ENCODE measurements around the gene DOCK10.

- TF ChIP-seq CTCF (conservative IDR thresholded peaks at IDR 0.05; ENCODE audit: low read length) (no peak), EZH2phosphoT487 (IDR thresholded peaks at IDR 0.05; ENCODE audit: borderline replicate concordance, low read depth, low read length) (no peak)
Measured at GRCh38 chr2:224881846-224882245, 160.4 kb downstream of the DOCK10 start.
